CD4-positive, CD25-positive, alpha-beta regulatory T cell (primary cell): ENCODE data around the gene OR1J1. TPM values are rescaled to one million over a fixed set of nuclear protein-coding genes. Genes with fewer than 3 reads are reported as not detected.

ENCODE experiments used
- ATAC-seq, 2 donors: fragments of 150-1000 bp; cut with Tn5 transposase; one replicate each; pipeline ENCODE4 v1.10.0; 2021; ENCODE audit warnings: low read depth in 2 of 2, moderate number of reproducible peaks in 2 of 2, moderate library complexity in 1 of 2
- DNase-seq, 3 donors: peaks; one replicate each; pipeline versions ENCODE4 v3.0.0 to v3.0.0-alpha.2; 2012 to 2022; ENCODE audit warnings: mixed read lengths in 1 of 3
- H3K27ac ChIP-seq: one replicate; pipeline ENCODE4 v1.7.0; 2013; ENCODE audit warnings: mild to moderate bottlenecking, low read length; ENCODE audit not compliant: insufficient read depth, poor library complexity, severe bottlenecking
- H3K27me3 ChIP-seq: one replicate; pipeline ENCODE4 v1.7.0; 2013; ENCODE audit warnings: low read length; ENCODE audit not compliant: control insufficient read depth, insufficient read depth
- H3K36me3 ChIP-seq: one replicate; pipeline ENCODE4 v1.7.0; 2013; ENCODE audit warnings: mild to moderate bottlenecking, low read length, moderate library complexity; ENCODE audit not compliant: control insufficient read depth, insufficient read depth
- H3K4me1 ChIP-seq: 2 replicates; pipeline ENCODE4 v1.7.0; 2013; ENCODE audit warnings: mild to moderate bottlenecking, low read length; ENCODE audit not compliant: insufficient read depth, control insufficient read depth, poor library complexity, severe bottlenecking
- H3K4me3 ChIP-seq: one replicate; pipeline ENCODE4 v1.7.0; 2013; ENCODE audit warnings: low read depth, mild to moderate bottlenecking, low read length, moderate library complexity
- H3K9me3 ChIP-seq, 2 experiments: 1 replicate in 1 of 2; 2 replicates in 1 of 2; pipeline ENCODE4 v1.7.0; 2013; ENCODE audit warnings: low read length in 2 of 2, mild to moderate bottlenecking in 1 of 2, moderate library complexity in 1 of 2; ENCODE audit not compliant: control insufficient read depth in 2 of 2
- H3K27ac Mint-ChIP-seq, 3 donors: one replicate each; pipeline ENCODE4 v1.8.0; 2020 to 2022; ENCODE audit warnings: mild to moderate bottlenecking in 3 of 3, mixed read lengths in 3 of 3, moderate library complexity in 2 of 3
- H3K27me3 Mint-ChIP-seq: one replicate; pipeline ENCODE4 v1.8.0; 2022; ENCODE audit warnings: mild to moderate bottlenecking, mixed read lengths
- H3K36me3 Mint-ChIP-seq: one replicate; pipeline ENCODE4 v1.8.0; 2020; ENCODE audit warnings: mixed read lengths
- H3K4me1 Mint-ChIP-seq, 4 donors: one replicate each; pipeline ENCODE4 v1.8.0; 2020 to 2022; ENCODE audit warnings: mixed read lengths in 4 of 4, mild to moderate bottlenecking in 1 of 4
- H3K4me3 Mint-ChIP-seq, 4 donors: one replicate each; pipeline ENCODE4 v1.8.0; 2020 to 2022; ENCODE audit warnings: mild to moderate bottlenecking in 4 of 4, mixed read lengths in 4 of 4, moderate library complexity in 3 of 4
- H3K9me3 Mint-ChIP-seq, 7 donors: one replicate each; pipeline ENCODE4 v1.8.0; 2020 to 2022; ENCODE audit warnings: mixed read lengths in 7 of 7, mild to moderate bottlenecking in 3 of 7, moderate library complexity in 2 of 7
- polyA plus RNA-seq, 4 donors: library from polyadenylated mRNA; unstranded; fragments of 300-500 nt; fragmentation: Illumina TruSeq; gene quantifications; one replicate each; pipeline ENCODE4 v1.2.3, GENCODE V29; 2021
- total RNA-seq: library from RNA; stranded (reverse); gene quantifications from one replicate; pipeline ENCODE4 v1.2.3, GENCODE V29; 2022

Gene OR1J1
- total and polyA plus RNA-seq, 5 donors from 2014 or later: not detected

GRCh38 chr9:122498883-122499288 lies 21.2 kb upstream of the OR1J1 start:
- no peaks in the 10 kb centered on the region for H3K4me1 Mint-ChIP-seq
- no peak overlapping the region for H3K4me3 Mint-ChIP-seq
- H3K36me3 Mint-ChIP-seq: no peaks in the 10 kb centered on the region
- DNase-seq (peak in 2 of 3 donors; percentile 15 to 35), ATAC-seq (no peak)
- peaks cover 0 to 7% (median 0%) of the 10 kb centered on the region in 7 donors for H3K9me3 Mint-ChIP-seq
- no peaks in the 10 kb centered on the region for H3K36me3 ChIP-seq
- peaks cover 14% of the 10 kb centered on the region for H3K27me3 Mint-ChIP-seq
- H3K27ac Mint-ChIP-seq: no peak overlapping the region
- no peak overlapping the region for H3K4me3 ChIP-seq
- peaks cover 11% of the 10 kb centered on the region for H3K27me3 ChIP-seq
- no peaks in the 10 kb centered on the region for H3K4me1 ChIP-seq
- H3K27ac ChIP-seq: no peak overlapping the region
- H3K9me3 ChIP-seq: no peaks in the 10 kb centered on the region

- no peak overlapping the region for H3K4me3 ChIP-seq
- Mint-ChIP-seq H3K9me3 (no peaks in the 10 kb centered on the region), H3K4me3 (no peak overlapping the region), H3K27me3 (peaks cover 29% of the 10 kb centered on the region), H3K27ac (no peak overlapping the region), H3K4me1 (no peaks in the 10 kb centered on the region), H3K36me3 (no peaks in the 10 kb centered on the region)
- no peak for DNase-seq
- H3K36me3 ChIP-seq: no peaks in the 10 kb centered on the region
- H3K9me3 ChIP-seq: no peaks in the 10 kb centered on the region
- H3K27ac ChIP-seq: no peak overlapping the region
- H3K27me3 ChIP-seq: peaks cover 4% of the 10 kb centered on the region
- H3K4me1 ChIP-seq: no peaks in the 10 kb centered on the region
- no peak for ATAC-seq
Measured at GRCh38 chr9:122479062-122479461, 1.3 kb upstream of the OR1J1 start.

GRCh38 chr9:122477346-122477745 lies 380 bp downstream of the OR1J1 start:
- no peaks in the 10 kb centered on the region for H3K36me3 ChIP-seq
- peaks cover 10% of the 10 kb centered on the region for H3K27me3 ChIP-seq
- no peak overlapping the region for H3K4me3 ChIP-seq
- H3K27ac ChIP-seq: no peak overlapping the region
- H3K27ac Mint-ChIP-seq: no peak overlapping the region
- no peaks in the 10 kb centered on the region for H3K4me1 ChIP-seq
- no peaks in the 10 kb centered on the region for H3K9me3 ChIP-seq
- H3K36me3 Mint-ChIP-seq: no peaks in the 10 kb centered on the region
- ATAC-seq: no peak
- no peak overlapping the region for H3K4me3 Mint-ChIP-seq
- no peaks in the 10 kb centered on the region for H3K4me1 Mint-ChIP-seq
- peaks cover 35% of the 10 kb centered on the region for H3K27me3 Mint-ChIP-seq
- H3K9me3 Mint-ChIP-seq: no peaks in the 10 kb centered on the region
- no peak for DNase-seq

GRCh38 chr9:122475717-122476116 lies 2.0 kb downstream of the OR1J1 start:
- Mint-ChIP-seq H3K27me3 (peaks cover 35% of the 10 kb centered on the region), H3K4me1 (no peaks in the 10 kb centered on the region), H3K9me3 (no peaks in the 10 kb centered on the region), H3K4me3 (no peak overlapping the region), H3K27ac (no peak overlapping the region), H3K36me3 (no peaks in the 10 kb centered on the region)
- DNase-seq (no peak), ATAC-seq (no peak)
- Histone ChIP-seq H3K9me3 (no peaks in the 10 kb centered on the region), H3K27ac (no peak overlapping the region), H3K4me1 (no peaks in the 10 kb centered on the region), H3K27me3 (peaks cover 11% of the 10 kb centered on the region), H3K4me3 (no peak overlapping the region), H3K36me3 (no peaks in the 10 kb centered on the region)

GRCh38 chr9:122474561-122474960 lies 3.2 kb downstream of the OR1J1 start:
- Histone ChIP-seq H3K27ac (no peak overlapping the region), H3K27me3 (peaks cover 11% of the 10 kb centered on the region), H3K4me3 (no peak overlapping the region), H3K4me1 (no peaks in the 10 kb centered on the region), H3K36me3 (no peaks in the 10 kb centered on the region), H3K9me3 (no peaks in the 10 kb centered on the region)
- H3K4me1 Mint-ChIP-seq: no peaks in the 10 kb centered on the region
- DNase-seq: no peak
- ATAC-seq: no peak
- peaks cover 40% of the 10 kb centered on the region for H3K27me3 Mint-ChIP-seq
- no peaks in the 10 kb centered on the region for H3K36me3 Mint-ChIP-seq
- H3K4me3 Mint-ChIP-seq: no peak overlapping the region
- no peak overlapping the region for H3K27ac Mint-ChIP-seq
- H3K9me3 Mint-ChIP-seq: peaks cover 0 to 2% (median 0%) of the 10 kb centered on the region in 7 donors

GRCh38 chr9:122468735-122469134 lies 9.0 kb downstream of the OR1J1 start:
- Mint-ChIP-seq H3K9me3 (peaks cover 0 to 2% (median 0%) of the 10 kb centered on the region in 7 donors), H3K4me1 (peaks cover 5 to 11% (median 8%) of the 10 kb centered on the region in 4 donors), H3K27ac (no peak overlapping the region), H3K36me3 (no peaks in the 10 kb centered on the region), H3K4me3 (peak overlapping the region in 1 of 4 donors; percentile 84), H3K27me3 (peaks cover 39% of the 10 kb centered on the region)
- no peak for DNase-seq
- Histone ChIP-seq H3K27ac (no peak overlapping the region), H3K4me3 (no peak overlapping the region), H3K27me3 (peaks cover 20% of the 10 kb centered on the region), H3K9me3 (no peaks in the 10 kb centered on the region), H3K36me3 (no peaks in the 10 kb centered on the region), H3K4me1 (no peaks in the 10 kb centered on the region)
- no peak for ATAC-seq

GRCh38 chr9:122466456-122466855 lies 11.3 kb downstream of the OR1J1 start:
- H3K36me3 ChIP-seq: no peaks in the 10 kb centered on the region
- DNase-seq: no peak
- H3K27ac Mint-ChIP-seq: peak overlapping the region in 1 of 3 donors; percentile 29

More at GRCh38 chr9:122466456-122466855, 11.3 kb downstream of the OR1J1 start:
- Mint-ChIP-seq H3K27me3 (peaks cover 57% of the 10 kb centered on the region), H3K4me1 (peaks cover 5 to 11% (median 8%) of the 10 kb centered on the region in 4 donors), H3K4me3 (no peak overlapping the region), H3K36me3 (no peaks in the 10 kb centered on the region), H3K9me3 (peaks cover 0 to 2% (median 0%) of the 10 kb centered on the region in 7 donors)
- ATAC-seq: no peak
- Histone ChIP-seq H3K4me3 (no peak overlapping the region), H3K4me1 (no peaks in the 10 kb centered on the region), H3K27me3 (peaks cover 22% of the 10 kb centered on the region), H3K9me3 (no peaks in the 10 kb centered on the region), H3K27ac (no peak overlapping the region)
